NCI-H1436 treated with DMSO at 0.1 percent for 48 hours (cell line): ENCODE measurements around the gene SUMF1.

Experiments
- DNase-seq: peaks from one replicate; lab custom pipeline; 2025; lab: John Stamatoyannopoulos, UW

Gene SUMF1

DNA sequence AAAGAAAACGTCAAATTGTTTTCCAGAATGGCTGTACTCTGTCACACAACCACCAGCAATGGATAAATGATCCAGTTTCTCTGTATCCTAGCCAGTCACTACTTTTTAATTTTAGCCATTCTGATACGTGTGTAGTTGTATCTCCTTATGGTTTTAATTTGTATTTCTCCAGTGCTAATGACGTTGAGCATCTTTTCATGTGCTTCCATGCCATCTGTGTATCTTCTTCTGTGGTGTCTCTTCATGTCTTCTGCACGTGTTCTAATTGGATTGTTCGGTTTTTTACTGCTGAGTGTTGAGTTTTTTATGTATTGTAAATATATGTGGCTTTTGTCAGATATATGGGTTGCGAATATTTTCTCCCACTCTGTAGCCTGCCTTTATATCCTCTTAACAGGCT is 81.9 kb downstream of the SUMF1 start:
- DNase-seq, result no peak

DNA sequence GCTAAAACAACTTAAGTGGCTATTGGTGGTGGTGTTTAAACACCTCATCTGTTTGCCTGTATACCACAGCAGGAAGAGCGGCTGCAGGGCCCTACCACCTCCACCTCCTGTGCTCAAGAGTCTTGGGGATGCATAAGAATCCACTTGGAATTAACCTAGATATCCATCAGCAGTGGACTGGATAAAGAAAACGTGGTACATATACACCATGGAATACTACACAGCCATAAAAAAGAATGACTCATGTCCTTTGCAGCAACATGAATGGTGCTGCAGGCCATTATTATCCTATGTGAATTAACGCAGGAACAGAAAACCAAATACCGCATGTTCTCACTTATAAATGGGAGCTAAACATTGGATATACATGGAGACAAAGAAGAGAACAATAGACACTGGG is 87.1 kb downstream of the SUMF1 start:
- DNase-seq, result no peak

DNA sequence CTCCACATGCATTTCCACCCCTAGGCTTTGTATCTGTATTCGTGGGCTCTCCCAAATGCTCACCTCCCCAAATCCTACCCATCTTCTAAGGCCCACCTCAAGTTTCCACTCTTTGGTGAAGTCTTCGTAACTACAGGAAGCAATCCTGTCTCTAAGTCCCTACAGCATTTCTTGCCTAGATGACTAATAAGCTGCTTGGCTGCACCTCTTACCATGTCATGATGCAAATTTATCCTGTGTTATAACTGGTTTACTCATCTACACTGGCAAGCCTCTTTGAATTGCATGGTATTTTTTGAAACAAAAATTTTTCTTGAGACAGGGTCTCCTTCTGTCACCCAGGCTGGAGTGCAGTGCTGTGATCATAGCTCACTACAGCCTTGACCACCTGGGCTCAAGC is 90.6 kb downstream of the SUMF1 start:
- DNase-seq, result no peak

DNA sequence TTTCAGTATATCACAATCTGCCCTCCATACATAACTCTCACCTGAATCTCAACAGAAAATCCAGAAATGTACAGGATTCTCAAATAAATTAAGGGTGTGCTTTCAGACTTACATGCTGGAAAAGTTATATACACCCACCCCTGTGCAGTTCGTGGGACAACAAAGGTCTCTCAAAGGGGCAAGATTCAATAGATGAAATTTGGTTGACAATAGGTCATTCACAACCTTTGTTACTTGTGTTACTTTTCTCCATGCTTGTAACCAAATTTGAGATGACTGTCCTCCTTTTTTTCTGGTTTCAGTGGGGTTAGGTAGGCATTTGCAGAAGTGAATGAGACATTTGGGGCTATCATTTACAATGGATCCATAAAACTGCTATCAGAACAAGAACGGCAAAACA is 91.2 kb downstream of the SUMF1 start:
- no peak for DNase-seq

DNA sequence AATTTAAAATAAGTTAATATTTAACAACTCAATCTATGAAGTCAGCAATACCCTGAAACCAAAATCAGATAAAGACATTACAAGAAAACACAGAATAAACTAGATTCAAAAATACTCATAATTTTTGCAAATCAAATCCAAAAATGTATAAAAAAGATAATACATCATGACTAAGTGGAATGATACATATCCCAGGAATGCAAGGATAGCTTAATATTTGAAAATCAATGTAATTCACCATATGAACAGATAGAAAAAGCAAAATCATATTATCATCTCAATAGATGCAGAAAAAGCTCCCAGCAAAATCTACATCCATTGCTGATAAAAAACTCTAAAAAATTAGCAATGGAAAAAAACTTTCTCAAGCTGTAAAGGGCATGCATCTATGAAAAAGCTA is 93.4 kb downstream of the SUMF1 start:
- no peak for DNase-seq

DNA sequence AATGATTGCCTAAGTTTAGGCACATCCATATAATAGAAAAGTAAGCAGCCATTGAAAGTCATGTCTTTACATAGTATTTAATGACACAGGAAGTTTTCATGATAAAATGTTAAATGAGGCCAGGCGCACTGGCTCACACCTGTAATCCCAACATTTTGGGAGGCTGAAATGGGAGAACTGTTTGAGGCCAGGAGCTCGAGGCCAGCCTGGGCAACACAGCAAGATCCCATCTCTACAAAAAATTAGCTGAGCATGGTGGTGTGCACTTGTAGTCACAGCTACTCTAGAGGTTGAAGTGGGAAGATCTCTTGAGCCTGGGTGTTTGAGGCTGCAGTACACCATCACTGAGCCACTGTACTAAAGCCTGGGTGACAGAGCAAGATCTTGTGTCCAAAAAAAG is 104.5 kb downstream of the SUMF1 start:
- DNase-seq, result no peak

DNA sequence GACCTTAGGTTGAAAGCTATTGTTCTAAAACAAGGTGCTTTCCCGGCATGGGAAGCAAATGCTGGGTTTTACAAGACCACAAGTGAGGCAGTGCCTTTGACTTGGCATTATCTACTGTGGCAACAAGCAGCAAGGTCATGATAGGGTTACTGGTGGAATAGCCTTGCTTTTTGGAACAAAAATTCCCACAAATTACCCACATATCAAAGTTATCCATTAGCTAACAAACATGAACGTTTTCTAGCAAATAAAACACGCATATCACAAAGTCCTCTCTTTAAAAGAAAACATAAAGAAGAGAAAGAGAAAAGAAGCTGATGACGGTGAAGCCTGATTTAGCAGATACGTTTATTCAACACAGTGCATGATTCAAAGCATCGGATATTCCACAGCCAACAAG is 106.3 kb downstream of the SUMF1 start:
- DNase-seq, result no peak

DNA sequence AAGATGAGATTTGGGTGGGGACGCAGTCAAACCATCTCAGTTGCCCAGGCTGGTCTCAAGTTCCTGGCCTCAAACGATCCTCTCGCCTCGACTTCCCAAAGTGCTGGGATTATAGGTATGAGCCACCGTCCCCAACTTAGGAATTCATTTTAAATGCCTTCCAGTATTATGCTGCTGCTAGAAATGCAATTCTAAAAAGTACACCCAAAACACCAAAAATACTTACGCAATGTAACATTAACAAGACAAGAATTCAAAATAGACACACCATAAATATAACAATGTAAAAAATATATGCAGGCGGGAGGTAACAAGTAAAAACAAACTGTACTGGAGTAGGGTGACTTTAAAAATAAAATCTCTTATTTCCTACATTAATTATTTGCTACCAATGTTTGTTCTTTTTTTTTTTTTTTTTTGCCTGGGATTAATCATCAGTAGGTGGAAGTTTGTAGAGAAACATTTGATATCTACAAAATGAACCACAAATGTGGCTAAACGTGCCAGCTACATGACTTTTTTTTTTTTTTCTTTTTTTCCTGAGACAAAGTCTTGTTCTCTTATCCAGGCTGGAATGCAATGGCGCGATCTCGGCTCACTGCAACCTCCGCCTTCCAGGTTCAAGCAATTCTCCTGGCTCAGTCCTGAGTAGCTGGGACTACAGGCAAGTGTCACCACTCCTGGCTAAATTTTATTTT is 107.1 kb downstream of the SUMF1 start:
- DNase-seq, result no peak

DNA sequence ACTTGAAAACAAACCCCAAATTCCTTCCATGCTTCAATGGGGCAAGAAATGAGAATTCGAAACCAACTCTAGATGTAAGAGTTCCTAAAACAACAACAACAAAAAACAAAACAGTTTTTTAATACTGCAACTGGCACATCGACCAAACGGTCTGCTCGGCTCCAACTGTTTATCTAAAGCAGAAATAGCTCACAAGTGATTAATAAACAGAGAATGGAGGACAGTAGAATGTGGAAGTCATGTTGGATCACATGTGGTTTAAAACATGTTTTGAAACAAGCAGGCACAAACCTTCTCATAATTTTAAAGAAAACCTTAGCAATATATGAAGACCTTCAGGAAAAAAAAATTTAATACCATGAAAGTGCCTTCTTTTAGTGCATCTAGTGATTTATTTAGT is 108.8 kb downstream of the SUMF1 start:
- no peak for DNase-seq

DNA sequence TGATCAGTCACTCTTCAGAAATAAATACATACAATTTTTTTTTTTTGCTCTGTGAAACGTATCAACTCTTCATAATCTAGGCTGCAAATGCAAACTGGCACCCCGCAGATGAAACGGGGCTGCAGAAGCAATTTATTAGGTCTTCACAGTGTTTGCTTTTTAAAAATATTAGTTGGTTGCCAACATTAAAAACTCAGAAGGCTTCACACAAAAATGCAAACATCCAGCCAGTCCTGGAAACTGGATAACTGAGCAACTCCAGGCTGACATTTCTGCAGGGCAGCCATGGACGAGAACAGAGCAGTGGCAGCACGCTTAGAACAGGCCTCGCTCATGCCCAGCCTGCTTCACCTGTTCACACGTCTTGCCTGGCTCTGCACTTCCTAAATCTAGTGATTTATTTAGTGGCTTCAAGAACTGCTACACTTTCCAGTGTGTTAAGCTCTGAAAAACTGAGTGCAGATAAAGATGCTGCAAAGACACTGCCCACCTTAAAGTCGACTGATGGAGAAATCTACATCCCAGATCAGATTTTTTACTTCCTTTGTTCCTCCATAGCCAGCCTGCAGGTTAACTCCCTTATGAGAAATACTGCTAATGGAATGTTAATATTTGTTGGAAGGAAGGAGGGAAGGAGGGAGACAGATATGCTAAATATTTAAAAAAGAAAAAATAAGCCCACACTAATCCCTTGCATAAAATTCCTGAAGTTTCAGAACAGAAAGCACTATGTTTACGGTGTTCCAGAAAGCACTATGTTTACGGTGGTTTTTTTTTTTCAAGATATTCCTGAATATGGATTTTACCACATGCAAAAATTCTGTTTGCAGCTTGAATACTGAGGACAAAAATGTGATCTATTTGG is 110.3 kb downstream of the SUMF1 start:
- no peak for DNase-seq

DNA sequence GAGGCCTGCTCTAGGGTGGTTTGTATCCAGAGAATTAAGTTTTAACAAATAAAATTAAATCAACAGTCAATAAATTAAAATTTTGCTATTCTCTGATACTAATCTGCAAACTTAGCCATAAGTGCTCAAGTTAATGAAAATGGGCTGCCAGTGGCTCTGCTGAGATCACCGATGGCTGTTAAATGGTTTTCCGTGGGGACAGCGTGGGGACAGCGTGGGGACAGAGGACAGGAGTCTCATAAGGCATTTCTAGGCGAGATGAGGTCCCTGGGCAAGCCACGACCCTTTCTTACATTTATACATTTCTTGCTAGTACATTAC is 110.9 kb downstream of the SUMF1 start:
- DNase-seq, result no peak

DNA sequence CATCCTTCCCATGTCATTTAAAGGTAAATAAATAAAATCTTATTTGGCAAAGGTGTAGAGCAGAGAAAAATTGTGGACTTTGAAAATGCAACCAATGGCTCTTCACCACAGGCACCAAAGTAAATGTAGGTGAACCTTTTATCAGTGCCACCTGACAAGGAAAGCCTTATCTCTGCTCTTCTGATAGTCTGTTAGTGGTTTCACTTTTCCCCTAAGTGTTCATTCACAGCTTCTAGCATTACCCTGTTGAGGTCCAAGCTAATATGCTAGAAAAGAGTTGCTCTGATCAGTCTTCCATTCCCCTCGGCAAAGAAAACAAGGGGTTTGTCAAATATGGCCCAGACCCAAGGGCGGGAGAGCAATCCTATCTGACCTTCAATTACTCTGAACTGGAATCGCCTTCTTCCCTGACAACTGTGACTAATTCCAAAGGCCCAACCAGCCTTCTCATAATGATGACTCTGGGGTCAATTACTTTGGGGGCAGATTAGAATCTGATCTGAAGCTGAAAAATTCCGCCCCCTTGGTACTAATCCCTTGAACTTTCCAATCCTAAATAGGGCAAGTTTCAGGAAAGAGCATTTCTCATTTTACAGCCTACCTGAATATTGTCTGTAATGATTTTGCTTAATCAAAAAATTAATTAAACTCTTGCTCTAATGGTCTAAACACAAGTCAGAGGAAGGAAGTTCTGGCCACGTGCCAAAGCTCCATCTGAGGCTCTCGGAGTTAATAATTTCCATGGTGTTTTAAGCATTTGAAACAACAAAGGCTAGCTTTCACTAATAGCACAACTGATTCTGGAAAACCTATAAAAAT is 111.5 kb downstream of the SUMF1 start:
- DNase-seq, result no peak

DNA sequence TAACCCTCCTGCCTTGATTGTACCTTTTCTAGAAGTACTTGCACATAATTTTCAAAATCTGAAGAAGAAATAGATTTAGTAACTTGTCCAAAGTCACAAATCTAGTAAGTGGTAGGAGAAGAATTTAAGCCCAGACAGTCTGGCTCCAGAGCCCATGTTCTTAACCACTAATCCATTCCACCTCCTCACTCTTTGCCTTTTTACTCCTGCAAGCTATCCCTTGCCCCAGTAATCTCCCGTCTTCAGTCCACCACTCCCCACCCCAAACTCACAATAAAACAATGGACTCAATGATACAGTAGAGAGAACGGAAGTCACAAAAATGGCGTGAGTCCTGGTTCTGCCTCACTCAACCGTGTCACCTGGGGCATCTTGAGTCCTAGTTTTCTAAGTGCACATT is 115.2 kb downstream of the SUMF1 start:
- no peak for DNase-seq

DNA sequence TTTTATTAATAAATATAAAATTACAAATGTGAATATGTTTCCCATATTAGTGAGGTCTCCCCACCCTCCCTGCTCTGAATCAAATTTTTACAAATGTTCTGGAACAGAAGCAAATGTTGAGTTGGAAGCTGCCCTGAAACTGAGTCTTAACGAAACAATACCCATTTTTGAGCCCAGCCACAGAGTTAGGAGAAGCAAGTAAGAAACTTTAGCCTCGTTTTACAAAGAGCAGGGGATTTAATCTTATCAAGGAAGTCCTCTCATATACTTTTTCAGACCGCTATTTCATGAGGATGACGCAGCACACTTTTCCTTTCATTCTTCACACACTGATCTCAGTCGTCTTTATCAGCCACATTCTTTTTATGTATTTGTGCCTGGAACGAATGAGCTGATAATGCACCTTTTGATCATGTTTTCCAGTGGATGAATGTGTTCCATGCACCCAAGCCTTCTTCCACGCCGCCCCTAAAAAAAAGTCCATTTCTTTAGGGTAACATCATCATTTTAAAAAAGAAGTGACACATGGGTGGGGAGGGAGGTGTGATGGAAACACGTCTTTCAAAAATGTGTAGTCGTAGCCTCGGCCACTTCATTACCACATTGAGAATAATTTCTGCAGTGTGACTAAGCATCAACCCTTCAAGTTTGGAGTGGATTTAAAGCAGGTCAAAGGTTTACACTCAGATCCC is 115.8 kb downstream of the SUMF1 start:
- no peak for DNase-seq

DNA sequence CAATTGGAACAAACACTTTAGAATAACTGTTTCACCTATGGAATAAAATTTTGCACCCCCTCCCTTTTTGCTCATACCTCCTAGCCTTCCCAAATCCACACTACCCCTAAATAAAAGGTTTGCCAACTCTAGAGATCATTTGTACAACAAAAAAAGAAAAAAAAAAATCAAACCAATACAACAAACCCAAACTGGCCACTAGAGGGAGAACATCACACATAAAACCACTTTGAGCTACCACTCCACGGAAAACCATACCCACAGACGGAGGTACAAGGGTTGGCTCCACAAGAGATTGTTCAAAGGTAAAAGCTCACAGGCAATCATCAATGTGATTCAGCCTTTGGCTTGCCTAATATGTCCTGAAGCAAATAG is 116.3 kb downstream of the SUMF1 start:
- no peak for DNase-seq

DNA sequence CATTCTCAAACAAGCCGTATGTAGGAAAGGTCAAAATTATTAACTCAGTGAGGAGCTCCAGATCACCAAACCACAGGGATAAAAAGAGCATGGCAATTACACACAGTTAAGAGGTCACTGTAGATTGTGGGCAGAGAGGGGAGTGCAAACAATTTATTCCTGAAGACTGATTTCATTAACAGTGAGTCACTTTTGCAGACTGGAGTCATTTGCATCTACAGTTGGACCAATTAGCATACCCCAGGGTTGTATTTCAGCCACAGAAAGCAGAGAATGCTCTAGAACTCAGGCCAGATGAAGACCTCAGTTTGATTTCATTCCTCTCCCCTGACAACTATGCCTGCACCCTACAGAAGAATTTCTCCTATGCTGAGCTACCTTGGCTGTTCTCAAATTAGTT is 123.8 kb downstream of the SUMF1 start:
- no peak for DNase-seq

DNA sequence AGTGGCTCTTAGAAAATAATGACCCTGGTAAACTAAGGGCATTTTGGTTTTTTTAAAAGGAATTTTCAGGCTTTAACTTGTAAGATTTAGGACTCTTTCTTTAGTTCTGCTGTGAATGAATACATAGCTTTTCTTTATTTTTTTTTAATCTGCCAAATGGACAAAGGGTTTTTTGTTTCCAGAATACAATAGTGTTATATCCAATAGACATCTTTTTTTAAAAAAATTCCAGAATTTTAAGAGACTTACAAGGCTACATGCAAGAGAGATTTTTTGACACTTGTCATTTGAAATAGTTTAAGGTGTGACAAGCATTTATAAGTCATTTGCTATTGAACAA is 125.8 kb downstream of the SUMF1 start:
- no peak for DNase-seq

DNA sequence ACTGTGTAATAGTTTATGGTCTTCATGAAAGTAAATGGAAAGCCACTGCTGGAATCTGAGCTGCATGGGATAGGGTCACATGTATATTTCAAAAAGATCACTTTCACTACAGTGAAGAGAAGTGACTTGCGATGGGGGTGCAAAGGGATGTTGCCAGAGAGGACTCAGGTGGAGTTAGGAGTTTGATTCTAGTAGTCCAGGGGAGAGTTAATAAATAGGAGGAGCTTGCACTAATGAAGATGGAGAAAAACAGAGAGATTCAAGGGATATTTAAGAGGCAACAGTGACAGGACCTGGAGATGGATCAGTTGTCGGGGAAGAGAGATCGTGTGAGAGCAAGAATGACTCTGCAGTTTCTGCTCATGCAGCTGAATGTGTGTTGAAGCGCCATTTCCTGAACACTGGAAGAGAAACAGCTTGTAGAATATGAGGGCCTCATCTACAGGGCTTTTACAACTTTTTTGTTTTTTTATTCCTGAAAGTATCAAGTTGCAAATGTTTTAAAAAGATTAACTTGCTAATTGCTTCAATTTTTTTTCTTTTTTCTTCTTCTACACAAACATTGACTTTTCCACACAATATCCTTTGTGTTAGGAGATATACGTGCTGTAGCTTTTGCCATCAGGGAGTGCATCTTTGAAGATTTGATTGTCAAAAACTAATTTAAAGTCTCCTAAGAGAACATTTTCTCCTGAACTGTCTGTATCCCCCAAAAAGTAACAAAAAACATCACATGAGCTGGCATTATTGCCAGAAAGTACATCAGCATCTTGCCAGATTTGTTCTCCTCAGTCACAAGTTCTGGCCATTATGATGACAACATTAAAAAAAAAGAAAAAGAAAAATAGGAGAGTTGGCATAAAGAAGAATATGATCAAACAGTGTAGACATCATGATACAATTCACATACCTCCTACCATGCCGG is 126.4 kb downstream of the SUMF1 start:
- DNase-seq, result no peak

DNA sequence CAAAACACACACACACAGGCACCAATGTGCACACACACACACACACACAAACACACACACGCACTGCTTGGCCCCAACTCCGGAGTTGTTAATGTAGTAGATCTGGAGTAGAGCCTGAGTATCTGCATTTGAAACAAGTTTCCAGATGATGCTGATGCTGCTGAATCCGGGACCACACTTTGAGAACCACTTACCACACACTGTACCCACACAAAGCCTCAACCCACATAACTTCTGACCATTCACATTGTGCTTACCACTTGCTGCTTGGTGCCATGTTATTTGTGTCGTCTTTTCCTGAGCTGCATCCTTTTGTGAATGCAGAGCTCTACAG is 127.0 kb downstream of the SUMF1 start:
- DNase-seq, result no peak

DNA sequence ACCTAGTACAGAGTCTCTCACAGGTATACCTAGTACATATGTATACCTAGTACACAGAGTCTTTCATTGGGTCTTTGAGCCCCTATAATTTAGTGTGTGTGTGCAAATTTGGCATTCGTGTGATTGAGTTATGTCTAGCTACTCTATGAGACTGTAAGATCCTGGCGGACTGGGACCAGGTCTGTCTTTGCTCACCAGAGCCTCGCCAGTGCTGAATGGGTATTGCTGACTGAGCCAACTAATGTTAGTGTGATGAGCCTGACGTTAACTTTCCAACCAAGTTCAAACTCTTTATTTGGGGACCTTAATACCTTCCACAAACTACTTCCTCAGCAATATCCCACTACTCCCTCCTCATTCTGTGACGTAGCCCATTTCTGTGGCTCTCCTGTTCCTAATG is 128.3 kb downstream of the SUMF1 start:
- no peak for DNase-seq

DNA sequence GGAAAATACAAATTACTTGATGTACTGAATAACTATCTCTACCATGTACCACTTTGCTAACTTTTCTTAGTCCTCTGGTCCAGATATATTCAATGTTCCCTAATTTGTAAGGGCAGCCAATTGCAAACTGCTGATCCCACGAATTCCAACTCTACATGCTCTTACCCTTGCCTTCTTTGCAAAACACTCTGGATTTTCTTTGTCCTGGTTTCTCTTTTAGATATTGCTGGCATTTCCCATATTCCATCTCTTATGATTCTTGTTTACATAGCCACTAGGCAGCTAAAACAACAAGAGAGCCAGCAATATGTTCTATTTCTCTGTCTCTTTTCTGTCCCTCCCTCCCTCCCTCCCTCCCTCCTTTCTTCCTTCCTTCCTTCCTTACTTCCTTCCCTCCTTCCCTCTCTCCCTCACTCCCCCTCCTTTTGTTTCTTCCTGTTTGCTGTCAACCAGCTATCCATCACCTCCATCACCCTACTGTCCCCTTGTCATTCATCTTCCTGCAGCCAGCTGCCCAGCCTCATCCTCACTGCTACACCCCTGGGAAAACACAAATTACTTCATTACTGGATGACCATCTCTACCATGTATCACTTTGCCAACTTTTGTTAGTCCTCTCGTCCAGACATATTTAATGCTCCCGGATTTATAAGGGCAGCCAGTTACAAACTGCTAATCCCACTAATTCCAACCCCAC is 130.1 kb downstream of the SUMF1 start:
- no peak for DNase-seq
